ENCODE measurements around the gene MRAP2. TPM values are rescaled to one million over a fixed set of nuclear protein-coding genes. Genes with fewer than 3 reads are reported as not detected.

The MRAP2 gene, protein sequence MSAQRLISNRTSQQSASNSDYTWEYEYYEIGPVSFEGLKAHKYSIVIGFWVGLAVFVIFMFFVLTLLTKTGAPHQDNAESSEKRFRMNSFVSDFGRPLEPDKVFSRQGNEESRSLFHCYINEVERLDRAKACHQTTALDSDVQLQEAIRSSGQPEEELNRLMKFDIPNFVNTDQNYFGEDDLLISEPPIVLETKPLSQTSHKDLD
- 1 to 10 TPM in 1 of 3 donors, under 1 TPM in 2; 0.16 to 9.4 (median 0.33) TPM for total RNA-seq

DNA sequence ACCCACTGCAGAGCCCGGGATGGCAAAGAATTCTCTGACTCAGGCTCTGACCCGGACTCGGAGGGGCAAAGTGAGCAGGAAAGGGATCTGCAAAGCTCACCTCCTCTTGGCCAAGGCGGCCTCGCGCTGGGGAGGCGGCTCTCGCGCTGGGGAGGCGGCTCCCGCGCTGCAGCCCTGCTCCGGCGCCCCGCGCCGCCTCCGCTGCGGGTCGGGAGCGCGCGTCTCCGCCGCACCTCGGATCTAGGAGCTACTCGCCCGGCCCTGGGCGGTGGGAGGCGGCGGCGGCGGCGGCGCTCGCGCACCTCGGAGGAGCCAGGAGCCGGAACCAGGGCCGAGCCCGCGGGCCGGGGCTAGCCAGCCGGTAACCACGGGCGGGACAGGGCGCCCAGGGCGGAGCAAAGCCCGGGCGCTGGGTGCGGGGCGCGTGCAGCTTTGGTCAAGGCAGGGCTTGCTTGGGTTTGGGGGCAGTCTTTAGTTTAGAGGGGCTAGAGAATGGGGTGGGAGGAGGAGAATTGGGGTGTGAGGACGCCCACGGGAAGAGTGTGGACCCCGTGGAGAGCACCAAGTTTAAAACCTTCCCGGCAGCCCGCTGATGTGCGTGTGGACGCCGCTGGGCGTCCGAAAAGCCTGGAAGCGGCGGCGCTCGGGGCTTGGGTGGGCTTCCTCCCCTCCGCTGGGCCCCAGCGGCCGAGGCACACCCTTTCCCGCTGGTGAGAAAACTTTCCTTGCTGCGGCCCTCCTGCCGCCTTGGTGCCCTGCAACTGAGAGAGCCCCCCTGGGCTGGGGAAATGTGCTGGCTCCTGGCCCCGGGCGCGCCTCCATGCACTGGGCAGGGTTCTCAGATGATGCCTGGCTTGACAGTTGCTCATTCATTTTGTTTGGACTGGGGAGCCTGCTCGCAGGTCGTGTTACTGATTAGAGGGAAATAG lies at the start of gene MRAP2:
Gene MRAP2, plus strand, starts transcription at position 250 of the 929 bp plus-strand sequence. CDS start 21,547 bp downstream, outside the sequence.
- DNase-seq (ENCODE audit: low spot score in 2 of 2), result no peak
- Histone ChIP-seq H3K36me3 (no peaks in the 10 kb centered on the region), H3K27ac (peak within 1 kb of the TSS in 1 of 2 donors; percentile 13), H3K4me1 (no peaks in the 10 kb centered on the region), H3K27me3 (no peaks in the 10 kb centered on the region), H3K4me3 (peak within 1 kb of the TSS; percentile 45 to 77 (median 66)), H3K9me3 (peaks cover 0 to 3% of the 10 kb centered on the region in 2 donors)
- TF ChIP-seq, protein P1, sequence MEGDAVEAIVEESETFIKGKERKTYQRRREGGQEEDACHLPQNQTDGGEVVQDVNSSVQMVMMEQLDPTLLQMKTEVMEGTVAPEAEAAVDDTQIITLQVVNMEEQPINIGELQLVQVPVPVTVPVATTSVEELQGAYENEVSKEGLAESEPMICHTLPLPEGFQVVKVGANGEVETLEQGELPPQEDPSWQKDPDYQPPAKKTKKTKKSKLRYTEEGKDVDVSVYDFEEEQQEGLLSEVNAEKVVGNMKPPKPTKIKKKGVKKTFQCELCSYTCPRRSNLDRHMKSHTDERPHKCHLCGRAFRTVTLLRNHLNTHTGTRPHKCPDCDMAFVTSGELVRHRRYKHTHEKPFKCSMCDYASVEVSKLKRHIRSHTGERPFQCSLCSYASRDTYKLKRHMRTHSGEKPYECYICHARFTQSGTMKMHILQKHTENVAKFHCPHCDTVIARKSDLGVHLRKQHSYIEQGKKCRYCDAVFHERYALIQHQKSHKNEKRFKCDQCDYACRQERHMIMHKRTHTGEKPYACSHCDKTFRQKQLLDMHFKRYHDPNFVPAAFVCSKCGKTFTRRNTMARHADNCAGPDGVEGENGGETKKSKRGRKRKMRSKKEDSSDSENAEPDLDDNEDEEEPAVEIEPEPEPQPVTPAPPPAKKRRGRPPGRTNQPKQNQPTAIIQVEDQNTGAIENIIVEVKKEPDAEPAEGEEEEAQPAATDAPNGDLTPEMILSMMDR (IDR thresholded peaks at IDR 0.05), result no peak
- TF ChIP-seq POLR2A (IDR thresholded peaks at IDR 0.05) (no peak), POLR2AphosphoS5 (IDR thresholded peaks at IDR 0.05) (no peak)
- intact Hi-C loops (cut with DNase I; ENCODE audit: low total_unique reads), result no loop called here

DNA sequence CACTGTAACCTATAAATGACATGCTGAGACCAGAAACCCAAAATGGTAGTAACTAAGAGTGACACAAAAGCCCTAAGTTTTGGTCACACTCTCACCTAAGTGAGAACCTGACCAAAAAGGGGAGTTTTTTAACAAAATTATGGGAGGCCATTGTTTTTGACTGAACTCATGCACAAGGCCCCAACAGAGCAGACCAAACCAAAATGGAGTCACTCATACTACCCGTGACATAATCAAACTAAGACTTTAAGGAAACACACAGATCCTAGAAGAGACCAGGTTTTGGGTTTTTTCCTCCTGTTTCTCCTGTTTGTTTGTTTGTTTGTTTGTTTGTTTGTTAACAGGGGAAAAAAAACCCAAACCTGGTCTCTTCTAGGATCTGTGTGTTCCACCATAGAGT lies 49.2 kb upstream of the MRAP2 start:
- H3K4me1 ChIP-seq, result no peaks in the 10 kb centered on the region
- intact Hi-C loops (cut with DNase I; ENCODE audit: low total_unique reads), result no loop called here
- TF ChIP-seq POLR2AphosphoS5 (IDR thresholded peaks at IDR 0.05) (no peak), POLR2A (IDR thresholded peaks at IDR 0.05) (no peak)
- TF ChIP-seq, protein P1 (IDR thresholded peaks at IDR 0.05), result no peak
- H3K9me3 ChIP-seq, result no peaks in the 10 kb centered on the region
- H3K4me3 ChIP-seq, result no peak overlapping the region
- DNase-seq (ENCODE audit: low spot score in 2 of 2), result no peak
- no peak overlapping the region for H3K27ac ChIP-seq
- no peaks in the 10 kb centered on the region for H3K27me3 ChIP-seq
- H3K36me3 ChIP-seq, result no peaks in the 10 kb centered on the region

DNA sequence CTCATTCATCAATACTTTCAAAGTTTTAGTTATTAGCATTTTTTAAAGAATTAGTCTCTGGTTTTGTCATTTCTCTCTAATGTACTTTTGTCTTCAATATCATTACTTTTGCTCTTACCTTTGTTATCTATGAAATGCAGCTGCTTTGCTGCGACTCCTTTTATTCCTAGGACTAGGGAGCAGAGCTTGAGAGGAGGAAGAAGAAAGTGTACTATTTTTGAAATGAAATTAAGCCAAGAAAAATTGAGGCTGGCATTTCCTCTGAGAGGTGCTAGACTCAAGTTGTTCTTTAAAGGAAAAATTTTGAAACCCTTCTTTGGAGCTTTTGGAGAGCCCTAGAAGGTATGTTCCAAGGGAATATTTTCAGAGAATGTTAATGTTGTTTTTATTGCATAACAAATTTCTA lies 48.3 kb upstream of the MRAP2 start:
- no peaks in the 10 kb centered on the region for H3K4me1 ChIP-seq

DNA sequence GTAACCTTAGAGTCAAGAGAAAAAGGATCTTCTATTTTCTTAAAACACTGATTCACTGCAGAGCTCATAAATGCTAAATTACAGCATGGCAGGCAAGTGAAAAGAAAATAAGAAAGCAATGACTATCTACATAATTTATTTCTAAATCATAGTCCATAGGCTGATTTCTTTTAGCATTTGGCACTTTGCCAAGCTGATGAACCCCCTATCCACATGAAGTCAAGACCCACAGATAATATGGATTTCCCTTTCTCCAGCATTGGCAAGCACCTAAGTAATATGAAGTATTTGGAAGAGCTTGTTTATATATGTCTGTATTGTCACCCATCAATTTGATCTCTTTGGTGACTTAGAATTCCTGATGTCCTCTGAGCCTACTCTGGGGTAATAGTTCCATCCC lies 47.9 kb upstream of the MRAP2 start:
- Histone ChIP-seq H3K27me3 (no peaks in the 10 kb centered on the region), H3K9me3 (no peaks in the 10 kb centered on the region), H3K4me3 (no peak overlapping the region), H3K4me1 (no peaks in the 10 kb centered on the region), H3K27ac (no peak overlapping the region), H3K36me3 (no peaks in the 10 kb centered on the region)
- TF ChIP-seq POLR2AphosphoS5 (IDR thresholded peaks at IDR 0.05), result no peak
- TF ChIP-seq POLR2A (IDR thresholded peaks at IDR 0.05), result no peak
- TF ChIP-seq, protein P1 (IDR thresholded peaks at IDR 0.05), result no peak
- intact Hi-C loops (cut with DNase I; ENCODE audit: low total_unique reads), result no loop called here
- no peak for DNase-seq (ENCODE audit: low spot score in 2 of 2)

More for the DNA sequence above, 48.3 kb upstream of the MRAP2 start:
- no peak for DNase-seq (ENCODE audit: low spot score in 2 of 2)
- H3K27ac ChIP-seq, result no peak overlapping the region
- H3K36me3 ChIP-seq, result no peaks in the 10 kb centered on the region
- no peak for TF ChIP-seq POLR2A (IDR thresholded peaks at IDR 0.05)
- TF ChIP-seq, protein P1 (IDR thresholded peaks at IDR 0.05), result no peak
- TF ChIP-seq POLR2AphosphoS5 (IDR thresholded peaks at IDR 0.05), result no peak
- intact Hi-C loops (cut with DNase I; ENCODE audit: low total_unique reads), result no loop called here
- H3K4me3 ChIP-seq, result no peak overlapping the region
- H3K9me3 ChIP-seq, result no peaks in the 10 kb centered on the region
- H3K27me3 ChIP-seq, result no peaks in the 10 kb centered on the region

Data from breast epithelium (tissue), 4 donors.